Breast epithelium (tissue), 4 donors: ENCODE data around the gene TYMS. TPM values are rescaled to one million over a fixed set of nuclear protein-coding genes. Genes with fewer than 3 reads are reported as not detected.

Source experiments
- DNase-seq, 2 donors: peaks; one replicate each; pipeline ENCODE4 v3.0.0-alpha.2; 2019; ENCODE audit warnings: low spot score in 2 of 2
- H3K27ac ChIP-seq, 2 donors: fragments of 200-600 bp; sonication (generic) in 1 of 2; one replicate each; pipeline ENCODE4 v1.5.1; 2016 to 2019; ENCODE audit warnings: mild to moderate bottlenecking in 1 of 2
- H3K27me3 ChIP-seq, 2 donors: fragments of 200-600 bp; sonication (generic) in 1 of 2; one replicate each; pipeline versions ENCODE4 v1.5.1 to v1.6.0; 2017 to 2019; ENCODE audit warnings: control low read depth in 1 of 2, mild to moderate bottlenecking in 1 of 2
- H3K36me3 ChIP-seq: fragments of 200-600 bp; one replicate; pipeline ENCODE4 v1.5.1; 2019
- H3K4me1 ChIP-seq, 2 donors: fragments of 200-600 bp; sonication (generic); one replicate each; pipeline ENCODE4 v1.5.1; 2016 to 2019; ENCODE audit warnings: control low read depth in 1 of 2
- H3K4me3 ChIP-seq, 3 donors: fragments of 200-600 bp; sonication (generic); 1 replicate in 2 of 3; 2 replicates in 1 of 3; pipeline ENCODE4 v1.5.1; 2016 to 2019; ENCODE audit warnings: mild to moderate bottlenecking in 3 of 3, moderate library complexity in 2 of 3
- H3K9me3 ChIP-seq, 2 donors: fragments of 200-600 bp; sonication (generic) in 1 of 2; one replicate each; pipeline ENCODE4 v1.5.1; 2016 to 2019; ENCODE audit warnings: control low read depth in 1 of 2
- POLR2A ChIP-seq: fragments of 450-650 bp; IDR thresholded peaks from one replicate; pipeline ENCODE4 v1.6.1; 2016; ENCODE audit warnings: antibody characterized with exemption, mild to moderate bottlenecking, moderate library complexity
- POLR2AphosphoS5 ChIP-seq, 3 donors: sonication (generic); formaldehyde crosslinking; IDR thresholded peaks; one replicate each; pipeline ENCODE4 v1.6.1; 2017; ENCODE audit warnings: antibody characterized with exemption in 3 of 3
- intact Hi-C: fragments of 100-400 bp; cut with DNase I; formaldehyde crosslinking; loops from one replicate; pipeline ENCODE4 v1.15.1; 2023; ENCODE audit warnings: low total_unique reads
- total RNA-seq, 3 donors: library from RNA; depleted of rRNA; stranded (reverse); fragments of >200 nt; gene quantifications; one replicate each; pipeline ENCODE4 v1.1.0, GENCODE V29; 2016
- TF ChIP-seq, protein P1 (sequence below), 3 donors: fragments of 450-650 bp; IDR thresholded peaks; one replicate each; pipeline ENCODE4 v1.5.1; 2016 to 2017; ENCODE audit warnings: antibody characterized with exemption in 3 of 3, mild to moderate bottlenecking in 3 of 3, moderate library complexity in 3 of 3

Gene TYMS
- total RNA-seq, 3 donors from 2014 or later = 1.3 to 2.1 (median 2.0) TPM

DNA sequence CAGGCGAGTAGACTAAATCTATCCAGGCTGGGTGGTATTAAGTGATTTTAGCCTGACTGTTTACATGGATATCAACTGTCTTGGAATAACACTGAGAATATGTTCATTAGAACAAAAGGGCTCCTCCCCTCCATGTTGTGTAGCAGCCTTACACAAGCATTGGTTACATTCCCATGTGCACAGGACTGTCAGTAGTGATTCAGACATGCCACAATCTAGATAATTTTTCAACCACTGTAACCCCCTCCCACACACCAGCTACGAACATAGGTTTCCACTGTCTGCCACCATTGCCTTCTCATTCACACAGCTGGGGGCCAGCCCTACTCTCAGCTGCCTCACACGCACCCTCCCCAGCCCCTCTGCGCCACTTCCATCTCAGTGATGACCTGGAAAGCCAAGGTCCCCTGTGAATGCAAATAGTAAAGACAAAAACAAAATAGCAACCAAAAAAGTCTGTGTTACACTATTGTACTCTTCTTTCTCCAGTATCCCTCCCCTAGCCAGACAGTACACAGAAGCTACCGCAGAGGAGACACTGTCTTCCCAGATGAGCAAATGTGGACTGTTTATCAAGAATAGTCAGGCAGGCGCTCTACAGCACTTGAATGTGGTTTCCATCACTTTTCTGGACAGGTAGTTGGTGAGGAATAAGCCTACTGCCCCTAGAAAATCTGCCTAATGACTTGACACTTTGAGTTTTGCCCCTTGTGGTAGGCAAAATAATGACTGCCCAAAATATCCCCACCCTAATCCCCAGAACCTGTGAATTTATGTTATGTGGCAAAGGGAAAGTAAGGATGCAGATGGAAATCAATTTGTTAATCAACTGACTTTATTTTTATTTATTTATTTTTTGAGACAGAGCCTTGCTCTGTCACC is 27.9 kb upstream of the TYMS start:
- intact Hi-C loops = no loop called here
- no peak for DNase-seq
- TF ChIP-seq, protein P1, sequence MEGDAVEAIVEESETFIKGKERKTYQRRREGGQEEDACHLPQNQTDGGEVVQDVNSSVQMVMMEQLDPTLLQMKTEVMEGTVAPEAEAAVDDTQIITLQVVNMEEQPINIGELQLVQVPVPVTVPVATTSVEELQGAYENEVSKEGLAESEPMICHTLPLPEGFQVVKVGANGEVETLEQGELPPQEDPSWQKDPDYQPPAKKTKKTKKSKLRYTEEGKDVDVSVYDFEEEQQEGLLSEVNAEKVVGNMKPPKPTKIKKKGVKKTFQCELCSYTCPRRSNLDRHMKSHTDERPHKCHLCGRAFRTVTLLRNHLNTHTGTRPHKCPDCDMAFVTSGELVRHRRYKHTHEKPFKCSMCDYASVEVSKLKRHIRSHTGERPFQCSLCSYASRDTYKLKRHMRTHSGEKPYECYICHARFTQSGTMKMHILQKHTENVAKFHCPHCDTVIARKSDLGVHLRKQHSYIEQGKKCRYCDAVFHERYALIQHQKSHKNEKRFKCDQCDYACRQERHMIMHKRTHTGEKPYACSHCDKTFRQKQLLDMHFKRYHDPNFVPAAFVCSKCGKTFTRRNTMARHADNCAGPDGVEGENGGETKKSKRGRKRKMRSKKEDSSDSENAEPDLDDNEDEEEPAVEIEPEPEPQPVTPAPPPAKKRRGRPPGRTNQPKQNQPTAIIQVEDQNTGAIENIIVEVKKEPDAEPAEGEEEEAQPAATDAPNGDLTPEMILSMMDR (IDR thresholded peaks at IDR 0.05) = no peak
- TF ChIP-seq POLR2AphosphoS5 (IDR thresholded peaks at IDR 0.05) (no peak), POLR2A (no peak)

DNA sequence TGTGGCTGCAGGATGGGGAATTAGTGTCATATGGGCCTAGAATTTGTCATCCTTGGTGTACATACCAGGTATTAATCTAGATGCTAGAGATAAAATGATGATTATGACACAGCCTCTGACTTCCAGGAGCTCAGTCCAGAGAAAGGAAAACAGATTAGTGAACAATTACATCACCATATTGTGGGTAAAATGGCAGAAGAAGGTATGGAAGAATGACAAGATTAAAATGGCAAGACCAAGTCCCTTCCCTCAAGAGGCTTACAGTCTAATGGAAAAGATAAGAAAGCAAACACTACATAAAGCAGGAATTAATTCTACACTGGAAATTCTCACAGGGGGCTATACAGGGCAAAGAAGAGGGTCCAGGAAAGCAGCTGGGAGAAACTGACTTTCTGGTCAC is 25.9 kb upstream of the TYMS start:
- TF ChIP-seq POLR2AphosphoS5 (IDR thresholded peaks at IDR 0.05) = no peak

More for the DNA sequence above, 27.9 kb upstream of the TYMS start:
- H3K36me3 ChIP-seq = no peaks in the 10 kb centered on the region
- no peaks in the 10 kb centered on the region for H3K27me3 ChIP-seq
- no peak overlapping the region for H3K27ac ChIP-seq
- no peak overlapping the region for H3K4me3 ChIP-seq
- H3K9me3 ChIP-seq = no peaks in the 10 kb centered on the region
- H3K4me1 ChIP-seq = no peaks in the 10 kb centered on the region

DNA sequence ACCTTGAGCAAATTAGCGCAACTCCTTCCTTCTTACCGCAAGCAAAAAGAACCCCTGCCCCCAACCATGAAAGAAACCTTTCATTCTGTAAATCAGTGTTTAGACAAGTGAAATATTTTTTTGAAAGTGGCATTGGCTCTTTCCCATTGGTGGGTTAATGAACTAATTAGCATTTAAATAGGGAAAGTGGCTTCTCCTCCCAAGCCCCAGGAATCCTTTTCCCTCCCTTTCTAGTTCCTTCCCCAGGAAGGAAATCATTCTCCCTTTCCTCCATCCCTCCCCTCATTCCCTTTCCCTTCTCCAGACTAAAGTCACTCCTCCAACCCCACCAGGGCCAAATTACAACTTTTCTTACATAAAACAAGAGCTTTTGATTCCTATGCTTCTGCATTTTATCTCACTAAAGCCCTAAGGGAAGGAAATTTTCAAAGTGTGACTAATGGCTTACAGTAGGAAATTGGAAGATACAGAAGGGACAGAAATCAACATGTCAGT is 22.9 kb upstream of the TYMS start:
- Histone ChIP-seq H3K27ac (no peak overlapping the region), H3K9me3 (no peaks in the 10 kb centered on the region), H3K27me3 (no peaks in the 10 kb centered on the region), H3K4me1 (no peaks in the 10 kb centered on the region), H3K4me3 (no peak overlapping the region), H3K36me3 (no peaks in the 10 kb centered on the region)
- TF ChIP-seq, protein P1 (IDR thresholded peaks at IDR 0.05) = no peak
- TF ChIP-seq POLR2A = no peak
- TF ChIP-seq POLR2AphosphoS5 (IDR thresholded peaks at IDR 0.05) = no peak
- no peak for DNase-seq
- intact Hi-C loops = no loop called here

More for the DNA sequence above, 25.9 kb upstream of the TYMS start:
- no peak overlapping the region for H3K4me3 ChIP-seq
- H3K27me3 ChIP-seq = no peaks in the 10 kb centered on the region
- intact Hi-C loops = no loop called here
- no peaks in the 10 kb centered on the region for H3K9me3 ChIP-seq
- H3K4me1 ChIP-seq = no peaks in the 10 kb centered on the region
- no peak overlapping the region for H3K27ac ChIP-seq
- H3K36me3 ChIP-seq = no peaks in the 10 kb centered on the region
- DNase-seq = no peak

DNA sequence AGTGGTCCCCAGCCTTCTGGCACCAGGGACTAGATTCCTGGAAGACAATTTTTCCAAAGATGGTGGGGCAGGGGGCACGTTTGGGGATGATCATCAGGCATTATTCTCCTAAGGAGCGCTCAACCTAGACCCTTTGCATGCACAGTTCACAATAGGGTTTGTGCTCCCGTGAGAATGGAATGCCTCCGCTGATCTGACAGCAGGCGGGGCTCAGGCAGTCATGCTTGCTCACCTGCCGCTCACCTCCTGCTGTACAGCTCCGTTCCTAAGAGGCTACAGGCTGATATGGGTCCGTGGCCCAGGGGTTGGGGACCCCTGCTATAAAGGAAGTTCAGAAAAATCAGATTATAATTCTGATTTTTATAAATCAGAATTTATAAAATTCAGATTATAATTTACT is 22.3 kb upstream of the TYMS start:
- Histone ChIP-seq H3K9me3 (no peaks in the 10 kb centered on the region), H3K4me3 (no peak overlapping the region), H3K36me3 (no peaks in the 10 kb centered on the region), H3K4me1 (no peaks in the 10 kb centered on the region), H3K27ac (no peak overlapping the region), H3K27me3 (no peaks in the 10 kb centered on the region)
- intact Hi-C loops = no loop called here
- TF ChIP-seq, protein P1 (IDR thresholded peaks at IDR 0.05) = no peak
- TF ChIP-seq POLR2A = no peak
- DNase-seq = no peak

DNA sequence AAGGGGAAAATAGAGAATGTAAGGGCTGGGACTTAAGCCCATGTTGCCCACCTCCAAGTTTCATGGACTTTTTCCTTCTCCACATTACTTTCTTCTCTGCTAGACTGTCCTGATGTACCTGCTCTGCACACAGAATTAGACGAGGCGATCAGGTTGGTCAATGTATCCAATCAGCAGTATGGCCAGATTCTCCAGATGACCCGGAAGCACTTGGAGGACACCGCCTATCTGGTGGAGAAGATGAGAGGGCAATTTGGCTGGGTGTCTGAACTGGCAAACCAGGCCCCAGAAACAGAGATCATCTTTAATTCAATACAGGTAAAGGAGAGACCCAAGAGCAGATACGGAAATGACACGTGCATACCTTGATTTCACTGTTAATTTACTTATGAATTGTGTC is 16.2 kb upstream of the TYMS start:
- H3K36me3 ChIP-seq = no peaks in the 10 kb centered on the region
- H3K4me3 ChIP-seq = no peak overlapping the region
- H3K27ac ChIP-seq = no peak overlapping the region
- no peak for TF ChIP-seq POLR2AphosphoS5 (IDR thresholded peaks at IDR 0.05)
- TF ChIP-seq, protein P1 (IDR thresholded peaks at IDR 0.05) = no peak
- no peak for TF ChIP-seq POLR2A
- no peaks in the 10 kb centered on the region for H3K4me1 ChIP-seq
- DNase-seq = no peak
- intact Hi-C loops = no loop called here
- H3K27me3 ChIP-seq = no peaks in the 10 kb centered on the region
- no peaks in the 10 kb centered on the region for H3K9me3 ChIP-seq
